ENCODE results near the gene IKZF4.

DNA sequence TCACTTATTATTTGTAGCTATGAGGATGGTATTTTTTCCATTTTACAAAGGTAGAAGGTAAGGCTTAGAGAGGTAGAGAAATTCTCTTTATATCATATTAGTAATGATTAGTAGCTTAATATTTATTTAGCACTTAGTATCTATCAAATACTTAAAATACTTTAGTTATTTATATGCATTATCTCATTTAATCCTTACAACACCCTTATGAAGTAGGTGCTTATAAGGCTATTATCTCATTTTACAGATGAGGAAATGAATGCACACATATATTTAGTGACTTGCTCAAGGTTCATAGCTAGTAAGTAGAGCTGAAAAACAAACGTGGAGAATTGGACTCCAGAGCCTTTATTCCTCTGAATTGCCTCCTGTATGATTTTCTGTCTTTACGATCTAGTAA is 36.0 kb upstream of the IKZF4 start:
- TF ChIP-seq RELA (CRISPR knock-in tag; IDR thresholded peaks at IDR 0.05; ENCODE audit: borderline replicate concordance), result no peak
- TF ChIP-seq, protein P1, sequence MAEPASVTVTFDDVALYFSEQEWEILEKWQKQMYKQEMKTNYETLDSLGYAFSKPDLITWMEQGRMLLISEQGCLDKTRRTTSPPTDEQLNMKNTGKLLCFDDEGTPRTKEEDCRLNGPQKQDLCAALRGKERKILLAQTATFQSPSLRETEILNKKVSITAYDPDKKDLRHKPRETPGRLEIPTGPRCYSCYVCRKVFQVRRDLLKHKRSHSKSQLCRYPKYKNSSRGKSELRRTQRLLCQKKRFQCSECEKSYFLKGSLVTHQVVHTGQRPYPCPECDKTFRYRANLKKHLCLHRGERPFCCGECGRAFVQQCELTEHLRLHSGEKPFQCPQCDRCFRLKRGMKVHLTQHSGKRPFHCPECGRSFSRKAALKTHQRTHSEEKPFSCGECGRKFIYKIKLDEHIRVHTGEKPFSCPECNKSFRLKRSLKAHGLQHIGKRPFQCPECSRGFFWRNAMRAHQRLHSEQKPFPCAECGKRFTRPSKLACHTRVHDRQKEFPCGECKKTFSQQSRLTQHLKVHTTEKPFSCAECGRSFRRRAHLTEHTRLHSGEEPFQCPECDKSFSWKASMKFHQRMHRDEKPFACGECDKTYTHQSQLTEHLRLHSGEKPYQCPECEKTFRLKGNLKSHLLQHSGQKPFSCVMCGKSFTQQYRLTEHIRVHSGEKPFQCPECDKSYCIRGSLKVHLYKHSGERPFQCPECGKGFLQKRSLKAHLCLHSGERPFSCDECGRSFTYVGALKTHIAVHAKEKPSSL (CRISPR knock-in tag; conservative IDR thresholded peaks at IDR 0.05), result no peak
- TF ChIP-seq, protein P2, sequence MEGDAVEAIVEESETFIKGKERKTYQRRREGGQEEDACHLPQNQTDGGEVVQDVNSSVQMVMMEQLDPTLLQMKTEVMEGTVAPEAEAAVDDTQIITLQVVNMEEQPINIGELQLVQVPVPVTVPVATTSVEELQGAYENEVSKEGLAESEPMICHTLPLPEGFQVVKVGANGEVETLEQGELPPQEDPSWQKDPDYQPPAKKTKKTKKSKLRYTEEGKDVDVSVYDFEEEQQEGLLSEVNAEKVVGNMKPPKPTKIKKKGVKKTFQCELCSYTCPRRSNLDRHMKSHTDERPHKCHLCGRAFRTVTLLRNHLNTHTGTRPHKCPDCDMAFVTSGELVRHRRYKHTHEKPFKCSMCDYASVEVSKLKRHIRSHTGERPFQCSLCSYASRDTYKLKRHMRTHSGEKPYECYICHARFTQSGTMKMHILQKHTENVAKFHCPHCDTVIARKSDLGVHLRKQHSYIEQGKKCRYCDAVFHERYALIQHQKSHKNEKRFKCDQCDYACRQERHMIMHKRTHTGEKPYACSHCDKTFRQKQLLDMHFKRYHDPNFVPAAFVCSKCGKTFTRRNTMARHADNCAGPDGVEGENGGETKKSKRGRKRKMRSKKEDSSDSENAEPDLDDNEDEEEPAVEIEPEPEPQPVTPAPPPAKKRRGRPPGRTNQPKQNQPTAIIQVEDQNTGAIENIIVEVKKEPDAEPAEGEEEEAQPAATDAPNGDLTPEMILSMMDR (IDR thresholded peaks at IDR 0.05), result no peak
- no peak for TF ChIP-seq NR1H2 (CRISPR knock-in tag; IDR thresholded peaks at IDR 0.05)
- TF ChIP-seq JUN (CRISPR knock-in tag; IDR thresholded peaks at IDR 0.05), result no peak
- TF ChIP-seq ZNF317 (CRISPR knock-in tag; IDR thresholded peaks at IDR 0.05; ENCODE audit: borderline replicate concordance, low read depth), result no peak
- no peak for TF ChIP-seq TEAD1 (CRISPR knock-in tag; IDR thresholded peaks at IDR 0.05)

All from WTC11 (cell line).